Femur (tissue), 1 donor: Measurements from ENCODE around the gene RAPGEF1.
A peak's percentile ranks its signal among the peaks of the same experiment; 100 is the strongest.

Experiments used
- DNase-seq: peaks from one replicate; pipeline ENCODE4 v3.0.0-alpha.2; 2017

The RAPGEF1 gene

DNA sequence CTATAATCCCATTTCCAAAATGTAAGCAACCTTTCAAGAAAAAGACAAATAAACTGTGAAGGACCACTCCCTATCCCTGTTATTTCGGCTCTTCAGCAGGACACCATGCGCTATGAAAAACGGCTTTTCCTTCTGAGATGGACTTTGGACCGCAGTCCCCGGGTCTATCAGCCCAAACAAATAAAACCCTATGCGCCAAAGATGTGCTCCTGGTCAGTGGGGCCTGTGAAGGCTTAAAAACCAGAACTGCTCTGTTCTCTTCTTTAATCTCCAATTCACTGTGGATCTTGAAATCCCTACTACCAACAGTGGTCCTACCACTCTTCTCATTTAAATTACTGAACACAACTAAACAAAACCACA is 33.3 kb downstream of the RAPGEF1 start:
- DNase-seq, result no peak

DNA sequence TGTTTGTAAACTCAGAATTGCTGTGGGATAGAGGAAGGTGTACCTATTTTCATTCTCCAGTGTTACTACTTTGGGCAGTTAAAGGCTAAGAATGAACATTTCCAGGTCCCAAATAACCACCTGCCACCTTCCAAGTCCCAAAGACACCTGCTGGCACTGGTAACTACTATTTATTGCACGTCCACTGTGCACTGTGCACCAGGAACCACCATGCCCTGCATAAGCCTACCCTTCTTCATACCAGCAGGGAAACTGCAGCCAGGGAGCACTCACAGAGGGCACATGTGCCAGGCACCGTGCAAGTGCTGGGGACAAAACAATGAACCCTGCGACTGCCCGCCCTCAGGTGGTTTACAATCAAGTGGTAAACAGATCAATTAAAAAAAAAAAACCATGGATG is 34.9 kb downstream of the RAPGEF1 start:
- DNase-seq, result no peak

DNA sequence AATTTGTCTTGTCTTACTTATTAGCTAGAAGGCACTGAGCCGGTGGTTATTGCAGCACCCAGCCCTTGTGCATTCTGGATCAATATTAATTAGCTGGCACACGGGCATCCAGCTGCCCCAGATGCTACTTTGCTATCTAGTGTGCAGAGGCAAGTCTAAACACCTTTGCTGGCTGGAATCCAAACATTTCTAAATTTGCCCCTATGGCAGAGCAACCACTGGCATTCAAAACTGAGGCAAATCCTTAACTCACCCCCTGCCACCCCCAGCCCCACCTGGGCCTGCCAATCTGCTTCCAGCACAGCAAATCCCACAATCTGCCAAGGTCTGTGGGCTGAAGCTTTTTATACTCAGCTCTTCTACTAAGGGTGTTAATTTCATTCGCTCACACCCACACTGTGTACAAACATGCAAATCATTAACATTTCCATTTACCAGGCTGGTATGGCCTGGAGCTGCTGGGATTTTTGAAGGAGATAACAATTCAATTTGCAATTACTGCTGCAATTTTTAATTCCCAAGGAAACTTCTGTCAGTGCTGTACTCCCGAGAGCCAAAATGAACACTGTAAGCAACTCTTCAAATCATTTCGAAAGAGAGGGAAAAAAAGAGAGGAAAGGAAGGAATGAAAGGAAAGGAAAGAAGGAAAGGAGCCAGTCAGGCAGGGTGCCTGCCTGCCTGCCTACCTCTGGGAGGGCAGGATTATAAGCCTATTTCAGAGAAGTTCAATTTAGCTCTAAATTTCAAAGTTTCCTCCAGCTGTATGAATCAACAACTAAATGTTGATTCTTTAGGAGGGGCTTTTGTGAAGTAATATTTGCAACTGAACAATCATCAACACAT is 35.5 kb downstream of the RAPGEF1 start:
- DNase-seq, result no peak

DNA sequence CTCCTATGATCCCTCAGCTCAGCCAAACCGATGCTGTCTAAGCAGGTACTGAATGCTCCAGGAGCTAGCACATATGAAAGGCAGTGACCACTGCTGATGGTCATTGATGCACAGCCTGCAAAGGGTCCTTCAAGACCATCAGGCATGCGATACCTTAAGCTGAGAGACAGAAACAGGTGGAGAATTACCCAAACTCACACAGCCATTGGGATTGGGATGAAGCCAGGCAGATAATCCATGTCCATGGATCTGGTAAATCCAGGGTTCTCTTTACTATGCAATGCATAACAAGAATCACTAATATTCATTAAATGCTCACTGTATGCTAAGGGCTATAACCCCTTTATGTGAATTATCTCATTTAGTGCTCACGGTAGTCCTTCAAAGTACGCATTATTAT is 36.2 kb downstream of the RAPGEF1 start:
- DNase-seq, result no peak

DNA sequence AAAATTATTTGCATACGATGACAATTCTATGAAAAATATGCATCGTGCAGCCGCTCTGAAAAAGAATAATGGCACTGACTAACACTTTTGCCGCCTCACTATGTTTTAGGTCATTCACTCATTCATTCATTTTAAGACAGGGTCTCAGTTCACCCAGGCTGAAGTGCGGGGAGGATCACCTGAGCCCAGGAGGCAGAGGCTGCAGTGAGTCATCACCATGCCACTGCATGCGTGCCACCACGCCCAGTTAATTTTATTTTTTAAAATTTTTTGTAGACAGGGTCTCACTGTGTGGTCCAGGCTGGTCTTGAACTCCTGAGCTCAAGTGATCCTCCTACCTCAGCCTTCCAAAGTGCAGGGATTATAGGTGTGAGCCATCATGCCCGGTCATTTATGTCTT is 37.0 kb downstream of the RAPGEF1 start:
- DNase-seq, result no peak

DNA sequence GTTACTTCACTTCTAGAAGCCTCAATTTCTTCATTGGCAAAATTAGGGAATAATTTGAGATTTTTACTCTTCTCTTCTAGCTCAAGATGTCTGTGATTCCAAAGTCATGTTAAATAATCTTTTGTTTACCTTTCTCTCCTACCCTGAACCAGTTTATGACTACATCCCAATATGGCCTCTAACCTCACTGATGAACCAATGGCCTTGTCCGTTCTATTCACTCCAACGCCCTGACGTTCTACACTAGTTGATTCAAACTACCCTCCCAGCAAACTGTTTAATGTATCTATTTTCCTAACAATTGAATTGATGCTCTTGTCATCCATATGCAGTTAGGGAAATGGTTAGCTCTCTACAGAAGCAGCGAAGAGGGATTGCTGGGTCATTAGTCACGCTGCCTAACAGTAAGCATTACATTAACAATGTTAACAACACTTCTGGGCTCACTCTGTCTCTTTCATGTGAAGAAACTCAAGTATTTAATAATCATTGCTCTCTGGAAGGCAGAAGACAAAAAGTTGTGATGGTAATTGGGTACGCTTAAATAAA is 38.0 kb downstream of the RAPGEF1 start:
- DNase-seq, result no peak

DNA sequence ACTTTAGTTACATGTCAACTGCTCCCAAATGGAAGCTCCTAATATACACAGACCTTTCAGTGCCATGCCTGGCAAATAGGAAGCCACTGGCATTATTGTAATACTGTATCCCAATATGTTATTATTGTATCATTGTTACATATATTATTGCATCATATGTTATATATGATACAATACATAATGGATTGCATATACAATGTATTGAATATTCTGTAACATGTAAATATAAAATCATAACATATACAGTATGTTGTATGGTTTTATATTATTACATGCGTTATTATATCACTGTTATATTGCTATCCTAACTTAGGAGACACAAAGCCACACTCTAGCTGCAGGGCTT is 38.5 kb downstream of the RAPGEF1 start:
- DNase-seq, result no peak

DNA sequence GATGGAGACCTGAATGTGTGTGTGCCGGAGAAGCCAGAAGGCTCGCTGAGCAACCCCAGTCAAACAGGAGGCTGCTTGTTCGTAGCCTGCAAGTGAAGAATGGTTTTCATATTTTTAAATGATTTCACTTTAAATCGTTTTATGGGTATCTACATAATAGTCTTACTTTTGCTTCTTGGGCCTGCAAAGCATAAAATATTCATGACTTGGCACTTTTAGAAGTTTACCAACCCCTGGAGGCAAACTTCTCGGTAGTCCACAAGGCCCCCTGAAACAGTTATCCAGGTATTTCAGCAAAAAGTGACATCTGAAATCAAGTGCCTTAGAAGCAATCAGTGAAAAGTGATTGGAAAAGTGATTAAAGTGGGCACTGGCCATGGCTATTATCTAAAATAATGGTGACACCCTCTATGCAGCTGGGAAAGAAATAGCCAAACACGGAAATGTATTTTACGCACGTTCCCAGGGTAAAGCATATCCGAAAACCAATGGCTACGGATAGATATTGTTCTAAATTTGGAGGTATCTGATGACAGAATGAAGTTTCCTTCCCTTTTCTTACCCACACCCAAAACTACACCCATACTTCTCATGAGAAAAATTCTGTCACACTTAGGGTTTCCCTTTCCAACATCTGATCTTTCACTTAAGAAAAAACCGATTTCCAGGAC is 39.0 kb downstream of the RAPGEF1 start:
- DNase-seq, result no peak

DNA sequence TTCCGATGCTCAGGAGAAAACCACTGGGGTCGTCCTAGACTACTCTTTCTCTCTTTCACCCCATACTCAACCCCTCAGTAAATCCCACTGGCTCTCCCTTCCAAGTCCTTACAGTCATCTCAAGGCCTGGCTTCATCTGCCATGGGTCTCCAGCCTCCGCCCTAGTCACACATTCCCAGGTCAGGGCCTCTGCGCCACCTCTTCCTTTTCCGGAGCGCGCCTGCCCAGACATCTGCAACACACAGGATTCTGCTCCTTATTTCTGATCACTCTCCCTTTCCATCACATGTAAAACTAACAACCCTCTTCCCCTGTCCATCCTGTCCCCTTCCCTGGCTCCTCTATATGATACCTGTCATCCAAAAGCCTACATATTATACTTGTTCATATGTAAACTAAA is 39.8 kb downstream of the RAPGEF1 start:
- no peak for DNase-seq

DNA sequence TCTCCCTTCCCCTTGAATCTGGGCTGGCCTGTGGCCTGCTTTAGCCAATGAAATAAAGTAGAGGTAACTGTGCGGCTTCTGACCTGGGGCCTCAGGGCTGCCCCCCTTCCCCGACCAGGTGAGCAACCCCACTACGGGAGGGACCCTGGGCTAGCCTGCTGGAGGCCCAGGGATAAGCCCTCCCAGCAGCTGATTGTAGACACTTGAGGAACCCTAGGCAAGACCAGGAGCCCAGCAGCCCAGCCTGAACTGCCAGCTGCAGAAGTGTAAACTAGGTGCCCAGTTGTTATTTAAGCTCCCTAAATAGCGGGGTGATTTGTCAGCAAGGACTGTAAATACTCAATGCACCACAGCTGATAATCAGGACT is 41.3 kb downstream of the RAPGEF1 start:
- no peak for DNase-seq

DNA sequence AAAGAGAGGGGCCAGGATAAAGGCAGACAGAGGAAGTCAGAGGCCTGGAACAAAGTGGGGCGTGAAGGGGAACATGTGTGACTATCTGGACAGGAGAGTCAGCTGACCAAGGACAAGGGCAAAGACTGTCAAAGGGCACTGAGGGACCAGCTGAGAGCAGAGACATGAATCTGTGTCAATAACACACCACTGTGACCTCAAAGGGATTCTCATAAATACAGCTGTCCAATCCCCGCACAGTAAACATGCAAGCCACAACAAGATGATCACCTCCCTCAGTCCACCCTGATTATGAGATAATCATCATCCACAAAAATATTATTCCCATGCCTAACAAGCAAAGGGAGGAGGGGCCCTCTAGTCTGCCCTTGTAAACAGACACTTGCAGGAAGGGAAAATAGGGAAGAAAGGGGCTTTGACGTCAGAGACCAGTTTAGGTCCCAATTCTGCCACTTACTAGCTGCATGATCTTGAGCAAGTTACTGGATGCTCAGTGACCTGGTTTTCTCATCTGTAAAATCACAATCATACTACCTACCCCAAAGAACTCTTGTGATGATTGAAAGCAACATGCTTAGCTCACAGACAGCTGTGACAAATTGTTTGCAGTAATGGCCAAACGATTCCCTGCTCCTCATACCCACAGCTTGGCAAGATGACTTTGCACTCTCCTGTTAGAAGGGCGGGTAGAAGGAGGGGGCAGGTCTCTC is 41.8 kb downstream of the RAPGEF1 start:
- no peak for DNase-seq

DNA sequence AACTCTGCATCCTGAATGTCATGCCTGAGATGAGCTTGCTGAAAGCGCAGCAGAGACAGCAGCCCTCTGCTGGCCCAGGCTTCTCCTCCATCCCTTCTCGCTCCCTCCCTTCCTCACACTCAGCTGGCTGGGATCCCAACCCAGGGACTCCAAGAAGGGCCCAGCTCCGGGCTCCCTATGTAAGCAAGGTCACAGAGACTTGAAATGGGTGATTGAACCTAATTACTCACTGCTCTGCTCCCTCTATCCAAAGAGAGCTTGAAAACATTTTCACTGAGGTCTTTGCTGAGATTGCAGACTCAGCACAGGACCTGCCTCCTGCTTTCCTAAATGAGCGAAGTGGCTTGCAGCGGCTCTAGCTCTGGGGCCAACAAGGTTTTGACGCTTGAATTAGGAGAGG is 42.8 kb downstream of the RAPGEF1 start:
- peak; percentile 72 for DNase-seq

DNA sequence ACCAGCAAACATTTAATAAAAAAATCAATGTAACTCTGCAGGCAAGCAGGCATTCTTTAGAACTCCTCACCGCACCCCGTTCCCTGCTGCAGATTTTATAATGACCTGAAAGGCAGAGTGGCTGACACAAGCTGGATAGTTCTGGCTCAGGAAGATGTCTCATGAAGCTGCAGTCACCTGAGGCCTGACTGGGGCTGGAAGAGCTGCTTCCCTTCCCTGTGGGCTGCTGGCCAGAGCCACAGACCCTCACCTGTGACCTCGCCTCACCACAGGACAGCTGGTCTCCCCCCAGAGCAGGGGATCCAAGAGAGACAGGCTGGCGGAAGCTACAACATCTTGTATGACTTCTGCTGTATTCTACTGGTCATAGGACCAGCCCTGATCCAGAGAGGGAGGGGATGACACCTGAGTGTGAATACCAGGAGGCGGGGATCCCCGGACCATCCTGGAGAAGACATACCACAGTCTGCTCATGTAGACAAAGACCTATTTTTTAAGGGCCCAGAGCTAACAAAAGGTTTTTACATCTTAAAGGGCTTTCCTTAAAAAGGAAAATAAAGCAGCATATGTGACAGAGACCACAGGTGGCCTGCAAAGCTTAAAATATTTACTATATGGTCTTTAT is 43.9 kb downstream of the RAPGEF1 start:
- no peak for DNase-seq

DNA sequence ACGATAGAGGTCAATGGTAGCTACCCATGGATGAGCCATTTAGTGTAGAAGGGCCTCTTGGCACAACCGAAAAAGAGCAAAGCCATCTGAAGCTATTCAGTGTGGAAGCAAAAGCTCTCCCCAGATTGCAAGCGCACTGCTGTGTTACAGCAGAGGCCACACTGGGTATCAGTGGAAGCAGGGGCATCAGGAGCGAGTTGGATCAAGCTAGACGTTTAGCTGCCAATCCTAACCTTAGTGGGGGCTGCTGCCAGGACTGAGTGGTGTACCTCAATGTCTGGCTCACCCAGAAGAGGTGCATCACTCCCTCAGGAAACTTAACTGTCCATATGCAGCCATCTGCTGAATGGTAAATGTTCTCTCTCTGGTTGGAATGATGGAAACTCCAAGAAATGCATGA is 44.5 kb downstream of the RAPGEF1 start:
- no peak for DNase-seq

DNA sequence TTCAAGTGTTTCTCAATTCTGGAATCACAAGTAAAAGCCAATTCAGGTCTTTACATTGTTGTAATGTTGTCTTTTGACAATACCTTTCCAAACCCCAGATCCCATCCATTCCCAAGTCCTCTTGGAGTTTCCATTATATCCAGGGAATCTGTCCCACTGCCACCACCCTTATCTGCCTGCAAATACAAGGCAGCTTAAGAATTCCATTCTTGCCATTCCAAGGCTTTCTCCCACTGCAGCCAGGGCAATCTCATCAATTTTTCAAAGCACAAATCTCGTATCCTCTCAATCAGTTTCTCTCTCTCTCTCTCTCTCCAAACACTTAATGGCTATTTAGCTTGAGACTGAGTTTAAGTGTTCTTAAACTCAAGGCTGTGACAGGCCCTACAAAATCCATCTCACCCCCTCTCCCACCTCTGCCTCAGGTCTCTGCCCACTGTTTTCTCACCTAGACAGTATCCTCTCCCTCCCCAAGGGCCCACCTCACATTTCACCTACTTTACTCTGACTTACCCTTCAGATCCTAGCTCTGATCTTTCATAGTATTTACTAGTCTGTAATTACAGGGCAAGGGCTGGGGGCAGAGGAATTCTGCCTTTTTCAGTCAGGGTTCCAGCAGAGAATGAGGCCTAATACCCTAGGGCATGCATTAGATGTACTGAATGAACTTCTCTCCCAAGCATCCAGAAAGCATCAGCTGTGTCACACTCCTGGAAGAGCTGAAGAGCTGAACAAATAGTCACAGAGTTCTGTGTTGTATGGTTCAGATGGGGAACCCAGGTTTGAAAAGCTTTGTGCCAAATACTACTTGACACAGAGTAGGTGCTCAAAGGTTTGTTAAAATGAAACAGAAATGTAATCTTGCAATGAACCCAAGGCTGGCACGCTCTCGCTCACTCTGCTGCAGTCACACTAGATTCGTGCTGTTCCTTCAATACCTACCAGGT is 46.0 kb downstream of the RAPGEF1 start:
- no peak for DNase-seq

DNA sequence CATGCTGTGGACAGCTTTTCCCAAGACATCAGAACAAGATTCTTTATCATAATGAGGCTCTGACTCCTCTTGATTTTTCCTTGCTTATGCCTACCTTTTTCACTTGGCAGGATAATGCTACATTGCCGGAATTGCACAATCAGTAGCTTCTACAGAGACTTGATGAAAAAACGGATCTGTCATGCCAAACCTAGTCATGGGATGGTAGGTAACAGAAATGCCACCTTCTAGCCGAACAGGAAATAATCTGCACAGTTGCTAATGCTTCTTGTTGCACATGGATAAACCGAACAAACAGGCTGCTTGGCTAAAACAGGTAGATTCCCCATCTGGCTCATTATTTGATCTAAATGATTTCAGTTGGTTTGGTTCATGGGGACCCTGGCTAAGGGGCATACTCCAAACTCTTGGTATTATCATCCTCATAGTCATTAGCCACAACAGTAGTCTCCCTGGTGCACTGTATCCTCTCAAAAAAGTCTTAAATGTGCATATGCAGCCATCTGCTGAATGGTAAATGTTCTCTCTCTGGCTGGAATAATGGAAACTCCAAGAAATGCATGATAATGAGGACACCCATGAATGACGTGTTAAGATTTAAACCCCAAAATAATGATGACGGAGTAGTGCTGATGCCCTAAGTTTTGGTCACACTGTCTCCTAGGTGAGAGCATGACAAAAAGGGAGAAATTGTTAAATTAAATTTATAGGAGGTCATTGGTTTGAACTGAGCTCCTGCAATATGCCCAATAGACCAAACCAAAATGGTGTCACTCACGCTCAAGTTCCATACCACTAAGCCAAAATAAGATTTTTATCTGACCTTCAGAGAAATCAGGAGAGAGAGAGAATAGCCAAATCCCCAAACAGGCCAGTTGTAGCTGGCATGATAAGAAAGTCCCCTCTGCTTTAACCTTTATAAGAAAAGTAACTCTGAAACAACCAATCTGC is 47.0 kb downstream of the RAPGEF1 start:
- no peak for DNase-seq

DNA sequence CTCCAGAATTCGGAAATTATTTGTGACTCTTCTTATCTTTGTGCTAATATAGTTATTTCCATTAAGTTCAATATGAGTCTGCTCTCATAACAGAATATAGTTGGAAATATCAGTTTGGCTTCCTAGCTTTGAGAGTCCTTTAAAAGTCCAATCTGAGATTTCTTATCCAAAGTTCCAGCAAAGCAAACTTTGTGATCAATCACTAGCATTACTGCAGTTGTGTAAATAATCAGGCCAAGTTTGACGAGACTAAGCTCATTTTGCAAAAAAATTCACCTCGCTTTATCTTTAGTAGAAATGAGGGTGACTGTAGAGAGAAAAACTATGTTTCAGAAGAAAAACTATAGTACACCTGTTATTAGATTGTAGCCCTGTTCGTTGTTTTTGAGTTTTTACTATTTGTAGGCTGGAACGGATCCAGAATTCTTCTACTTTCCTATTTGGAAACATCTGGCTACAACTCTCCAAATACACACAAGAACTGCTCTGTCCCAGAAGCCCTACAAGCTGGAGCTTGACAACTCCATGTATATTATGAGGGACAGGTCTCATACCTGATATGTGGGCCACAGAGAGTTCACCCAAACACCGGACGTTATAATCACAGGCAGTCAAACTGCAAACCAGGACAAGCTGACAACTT is 47.8 kb downstream of the RAPGEF1 start:
- no peak for DNase-seq

DNA sequence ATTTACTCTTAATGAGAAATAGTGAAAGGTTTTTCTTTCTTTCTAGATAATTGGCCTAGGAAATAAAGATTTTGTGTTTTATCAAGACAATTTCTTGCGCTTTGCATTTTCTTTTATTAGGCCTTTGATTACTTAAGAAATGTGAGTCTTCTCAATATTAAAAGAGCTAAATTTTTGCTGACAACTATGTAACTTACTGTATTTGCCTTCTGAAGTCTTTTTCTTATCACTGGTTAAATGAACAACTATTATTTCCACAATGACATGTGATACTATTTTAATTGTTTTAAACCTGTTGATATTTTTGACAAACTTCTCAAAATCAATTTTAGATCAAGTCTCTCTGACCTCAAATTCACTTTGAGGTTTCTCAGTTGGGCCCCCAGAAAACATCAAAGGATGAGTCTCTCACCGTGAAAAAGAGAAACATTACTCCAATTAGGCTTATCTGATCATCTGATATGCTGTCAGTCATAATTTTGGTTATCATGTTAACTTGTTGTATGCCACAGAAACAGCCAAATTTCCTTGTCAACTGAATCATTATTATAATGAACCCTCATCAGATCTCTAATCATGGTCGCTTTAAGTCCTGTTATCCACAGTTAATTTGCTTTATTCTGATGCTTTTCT is 48.8 kb downstream of the RAPGEF1 start:
- DNase-seq, result no peak

DNA sequence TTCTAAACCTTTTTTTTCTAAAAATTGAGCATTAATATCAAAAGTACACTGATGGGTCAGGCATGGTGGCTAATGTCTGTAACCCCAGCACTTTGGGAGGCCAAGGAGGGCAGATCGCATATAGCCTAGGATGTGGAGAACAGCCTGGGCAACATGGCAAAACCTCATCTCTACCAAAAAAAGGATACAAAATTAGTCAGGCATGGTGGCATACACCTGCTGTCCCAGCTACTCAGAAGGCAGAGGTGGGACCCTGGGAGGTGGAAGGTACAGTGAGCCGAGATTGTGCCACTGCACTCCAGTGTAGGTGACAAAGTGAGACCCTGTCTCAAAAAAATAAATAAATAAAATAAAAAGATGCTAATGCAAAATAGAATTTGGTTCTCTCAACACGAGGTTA is 49.4 kb downstream of the RAPGEF1 start:
- DNase-seq, result no peak

DNA sequence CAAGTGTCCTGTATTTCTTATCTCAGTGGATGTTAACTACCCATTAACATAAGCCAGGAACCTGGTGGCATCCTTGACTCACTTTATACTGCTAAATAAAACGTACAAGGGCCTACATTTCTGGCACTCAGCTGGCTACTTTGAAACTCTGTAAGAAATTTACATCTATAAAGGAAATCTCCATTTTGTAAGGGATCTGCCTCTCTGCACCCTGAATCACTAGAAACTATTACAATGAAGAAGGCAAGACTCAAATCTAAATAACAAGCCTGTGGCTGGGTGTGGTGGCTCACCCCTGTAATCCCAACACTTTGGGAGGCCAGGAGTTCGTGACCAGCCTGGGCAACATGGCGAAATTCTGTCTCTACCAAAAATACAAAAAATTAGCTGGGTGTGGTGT is 51.5 kb downstream of the RAPGEF1 start:
- DNase-seq, result no peak
